MM.1S (cell line): ENCODE measurements around the gene UCN3.

Source experiments
- DNase-seq: peaks from one replicate; pipeline ENCODE4 v3.0.0-alpha.2; 2015
- H2AFZ ChIP-seq: fragments of 300-600 bp; sonication (generic); 2 replicates; pipeline ENCODE4 v1.6.0; 2016; ENCODE audit warnings: antibody characterized with exemption, low read length
- H3F3A ChIP-seq: fragments of 300-600 bp; sonication (generic); 2 replicates; pipeline ENCODE4 v1.6.1; 2016; ENCODE audit warnings: mild to moderate bottlenecking, antibody characterized with exemption, low read length, moderate library complexity, mixed read lengths; ENCODE audit not compliant: insufficient read depth
- H3K27ac ChIP-seq: fragments of 300-600 bp; sonication (generic); 2 replicates; pipeline ENCODE4 v1.5.1; 2016; ENCODE audit warnings: mild to moderate bottlenecking, low read length
- H3K27me3 ChIP-seq: fragments of 300-600 bp; sonication (generic); replicated peaks from 2 replicates; pipeline ENCODE4 v1.6.0; 2016; ENCODE audit warnings: low read length; ENCODE audit not compliant: insufficient read depth
- H3K36me3 ChIP-seq: fragments of 300-600 bp; sonication (generic); replicated peaks from 2 replicates; pipeline ENCODE4 v1.6.1; 2016; ENCODE audit warnings: mild to moderate bottlenecking, low read length, mixed read lengths; ENCODE audit not compliant: insufficient read depth
- H3K4me1 ChIP-seq: fragments of 300-600 bp; sonication (generic); 2 replicates; pipeline ENCODE4 v1.6.1; 2016; ENCODE audit warnings: low read length, mixed read lengths
- H3K4me2 ChIP-seq: fragments of 300-600 bp; sonication (generic); 2 replicates; pipeline ENCODE4 v1.6.0; 2016; ENCODE audit warnings: low read depth, low read length
- H3K4me3 ChIP-seq: fragments of 300-600 bp; sonication (generic); 2 replicates; pipeline ENCODE4 v1.5.1; 2016; ENCODE audit warnings: low read length, mixed read lengths
- H3K79me2 ChIP-seq: fragments of 300-600 bp; sonication (generic); 2 replicates; pipeline ENCODE4 v1.6.1; 2016; ENCODE audit warnings: mixed run types, low read length, mixed read lengths
- H3K9ac ChIP-seq: fragments of 300-600 bp; sonication (generic); 2 replicates; pipeline ENCODE4 v1.6.1; 2016; ENCODE audit warnings: low read length, mixed read lengths
- H3K9me2 ChIP-seq: fragments of 300-600 bp; sonication (generic); replicated peaks from 2 replicates; pipeline ENCODE4 v1.6.1; 2016; ENCODE audit warnings: mild to moderate bottlenecking, low read length, mixed read lengths; ENCODE audit not compliant: insufficient read depth
- H3K9me3 ChIP-seq: fragments of 300-600 bp; sonication (generic); replicated peaks from 2 replicates; pipeline ENCODE4 v1.6.1; 2016; ENCODE audit warnings: mild to moderate bottlenecking, low read length, mixed read lengths; ENCODE audit not compliant: insufficient read depth
- H4K20me1 ChIP-seq: fragments of 300-600 bp; sonication (generic); 2 replicates; pipeline ENCODE4 v1.6.1; 2016; ENCODE audit warnings: mild to moderate bottlenecking, low read length, moderate library complexity, mixed read lengths; ENCODE audit not compliant: insufficient read depth
- CTCF ChIP-seq: fragments of 300-600 bp; sonication (generic); IDR thresholded peaks from 2 replicates; pipeline ENCODE4 v1.5.1; 2016; ENCODE audit warnings: antibody characterized with exemption, low read length, mixed read lengths
- EZH2 ChIP-seq: fragments of 300-600 bp; sonication (generic); optimal IDR thresholded peaks from 2 replicates; pipeline ENCODE3; 2017; ENCODE audit warnings: low read depth, mild to moderate bottlenecking, antibody characterized with exemption, low read length, mixed read lengths
- EZH2phosphoT487 ChIP-seq: fragments of 300-600 bp; sonication (generic); IDR thresholded peaks from 2 replicates; pipeline ENCODE4 v1.6.1; 2018; ENCODE audit warnings: antibody characterized with exemption, low read length

UCN3 gene

DNA sequence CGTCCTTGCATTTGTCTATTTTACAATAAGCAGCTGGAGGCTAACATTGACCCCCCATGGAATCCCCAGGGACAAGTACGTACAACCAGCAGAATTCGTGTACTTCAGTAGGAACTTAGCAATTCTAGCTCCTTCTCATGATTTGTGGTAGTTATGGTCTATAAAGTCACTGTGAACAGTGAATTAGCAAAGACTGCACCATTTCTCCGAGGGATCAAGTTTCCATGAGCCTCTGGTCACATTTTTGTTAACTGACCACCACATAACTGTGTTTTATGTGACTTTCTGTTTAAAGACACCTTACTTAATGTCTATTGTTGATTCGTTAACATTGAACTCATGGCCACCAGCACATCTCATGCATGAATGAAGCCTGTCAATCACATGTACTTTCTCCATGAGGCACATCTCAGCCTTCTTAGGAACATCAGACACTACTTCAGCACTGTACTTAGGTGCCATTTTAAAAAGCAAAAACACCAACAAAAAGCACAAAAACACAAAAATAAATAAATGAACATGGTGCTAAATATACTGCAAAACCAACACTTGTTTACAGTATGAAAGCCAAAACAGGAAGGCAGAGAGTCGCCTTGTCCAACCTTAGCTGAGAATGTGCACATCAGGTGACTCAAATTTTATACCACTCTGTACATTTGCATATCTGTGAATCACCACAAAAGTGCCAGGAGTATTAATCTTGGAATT is 9.0 kb upstream of the UCN3 start:
- Histone ChIP-seq H2AFZ (no peak overlapping the region), H3K9me3 (no peaks in the 10 kb centered on the region), H3K4me1 (no peaks in the 10 kb centered on the region), H3K9ac (no peak overlapping the region), H4K20me1 (no peaks in the 10 kb centered on the region), H3K27me3 (no peaks in the 10 kb centered on the region), H3K9me2 (no peaks in the 10 kb centered on the region), H3K4me3 (no peak overlapping the region), H3K4me2 (no peak overlapping the region), H3F3A (no peaks in the 10 kb centered on the region), H3K79me2 (no peaks in the 10 kb centered on the region), H3K36me3 (no peaks in the 10 kb centered on the region), H3K27ac (no peak overlapping the region)
- DNase-seq = no peak
- TF ChIP-seq EZH2 (no peak), EZH2phosphoT487 (no peak), CTCF (no peak)

DNA sequence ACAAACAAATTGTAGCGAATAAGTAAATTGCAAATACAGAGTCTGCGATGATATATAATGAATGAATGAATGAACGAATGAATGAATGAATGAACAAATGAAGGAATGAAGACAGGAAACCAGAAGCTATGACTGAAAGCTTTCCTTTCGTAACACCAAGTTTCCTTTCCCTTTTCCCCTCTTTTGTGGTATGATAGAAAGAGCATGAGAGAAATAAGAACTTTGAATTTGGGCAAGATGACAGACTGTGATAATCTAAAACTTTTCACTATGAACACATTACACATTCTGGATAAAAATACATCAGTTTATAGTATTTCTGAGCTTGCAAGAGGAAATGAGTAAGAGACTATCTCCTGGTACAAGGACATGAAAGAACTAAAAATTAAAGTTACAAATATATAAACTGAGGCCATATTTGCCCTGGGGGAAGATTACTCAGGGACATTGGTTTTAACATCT is 8.4 kb upstream of the UCN3 start:
- TF ChIP-seq EZH2 (no peak), CTCF (no peak), EZH2phosphoT487 (no peak)
- H3F3A ChIP-seq = no peaks in the 10 kb centered on the region
- no peak overlapping the region for H3K27ac ChIP-seq
- H4K20me1 ChIP-seq = no peaks in the 10 kb centered on the region
- H3K9ac ChIP-seq = no peak overlapping the region
- no peaks in the 10 kb centered on the region for H3K9me2 ChIP-seq
- H3K9me3 ChIP-seq = no peaks in the 10 kb centered on the region
- no peak overlapping the region for H3K4me2 ChIP-seq
- H2AFZ ChIP-seq = no peak overlapping the region
- no peaks in the 10 kb centered on the region for H3K79me2 ChIP-seq
- no peaks in the 10 kb centered on the region for H3K36me3 ChIP-seq
- no peak overlapping the region for H3K4me3 ChIP-seq
- H3K4me1 ChIP-seq = no peaks in the 10 kb centered on the region
- no peaks in the 10 kb centered on the region for H3K27me3 ChIP-seq
- no peak for DNase-seq

- no peak for DNase-seq
- Histone ChIP-seq H3K9me2 (no peaks in the 10 kb centered on the region), H3K9me3 (no peaks in the 10 kb centered on the region), H3K36me3 (no peaks in the 10 kb centered on the region), H3F3A (no peaks in the 10 kb centered on the region), H3K79me2 (no peaks in the 10 kb centered on the region), H3K4me1 (no peaks in the 10 kb centered on the region), H3K4me3 (no peak overlapping the region), H3K27ac (no peak overlapping the region), H4K20me1 (no peaks in the 10 kb centered on the region), H2AFZ (no peak overlapping the region), H3K4me2 (no peak overlapping the region), H3K9ac (no peak overlapping the region), H3K27me3 (no peaks in the 10 kb centered on the region)
- no peak for TF ChIP-seq EZH2
- no peak for TF ChIP-seq CTCF
- TF ChIP-seq EZH2phosphoT487 = no peak
Measured at GRCh38 chr10:5360318-5360915, 4.3 kb upstream of the UCN3 start.
